AG08395 (cell line): ENCODE data around the gene PLG.
"Not testable (repeated sequence)": the region's sequence is repeated elsewhere in the genome, so short reads cannot be mapped to it uniquely, and the experiment has no call there.

Experiments used
- DNase-seq: peaks from one replicate; pipeline ENCODE4 v3.0.0; 2012; ENCODE audit warnings: mixed read lengths, low spot score

PLG gene

GRCh38 chr6:160704688-160705087, 2.6 kb downstream of the PLG start:
- DNase-seq: not testable (repeated sequence)

DNA sequence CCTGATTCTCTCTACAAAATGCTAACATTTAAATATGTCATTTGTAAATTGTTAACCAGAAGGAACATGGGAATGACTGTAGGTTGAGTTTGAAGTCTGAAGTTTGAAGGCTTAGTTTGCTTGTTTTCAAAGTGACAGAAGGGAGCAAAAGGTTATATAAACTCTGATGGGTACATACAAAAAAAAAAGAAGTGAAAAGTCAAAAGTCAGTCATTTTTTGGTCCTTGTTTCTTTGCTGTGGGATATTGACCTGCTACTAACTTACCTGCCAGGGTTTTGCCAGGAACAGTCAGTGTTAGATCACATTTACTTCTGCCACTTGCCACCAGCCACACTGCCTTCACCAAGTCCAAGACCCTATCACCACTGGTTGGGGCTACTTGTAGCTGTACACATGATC, 6.9 kb downstream of the PLG start:
- DNase-seq: not testable (repeated sequence)

DNA sequence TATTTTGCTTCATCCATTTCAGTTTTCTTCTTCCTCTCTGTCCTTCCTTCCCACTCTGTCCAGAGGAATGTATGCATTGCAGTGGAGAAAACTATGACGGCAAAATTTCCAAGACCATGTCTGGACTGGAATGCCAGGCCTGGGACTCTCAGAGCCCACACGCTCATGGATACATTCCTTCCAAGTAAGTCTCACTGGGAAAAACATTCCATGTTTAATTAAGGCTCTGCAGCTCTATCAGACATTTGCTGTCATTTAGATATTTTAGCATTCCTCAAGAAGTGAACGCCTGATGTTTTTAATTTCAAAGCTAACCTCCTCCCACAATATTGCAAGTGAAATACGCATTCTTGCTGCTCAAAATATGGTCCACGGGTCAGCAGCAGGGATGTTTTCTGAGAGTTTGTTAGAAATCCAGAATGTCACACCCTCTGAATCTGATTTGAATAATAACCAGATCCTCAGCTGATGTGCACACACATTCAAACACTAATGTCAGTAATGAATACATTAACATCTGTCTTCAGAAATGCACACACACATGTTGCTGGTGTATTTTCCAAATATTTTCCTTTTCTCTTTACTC, 12.8 kb downstream of the PLG start:
- DNase-seq: peak; percentile 23

- no peak for DNase-seq
Measured at GRCh38 chr6:160730911-160731310, 28.9 kb downstream of the PLG start.

DNA sequence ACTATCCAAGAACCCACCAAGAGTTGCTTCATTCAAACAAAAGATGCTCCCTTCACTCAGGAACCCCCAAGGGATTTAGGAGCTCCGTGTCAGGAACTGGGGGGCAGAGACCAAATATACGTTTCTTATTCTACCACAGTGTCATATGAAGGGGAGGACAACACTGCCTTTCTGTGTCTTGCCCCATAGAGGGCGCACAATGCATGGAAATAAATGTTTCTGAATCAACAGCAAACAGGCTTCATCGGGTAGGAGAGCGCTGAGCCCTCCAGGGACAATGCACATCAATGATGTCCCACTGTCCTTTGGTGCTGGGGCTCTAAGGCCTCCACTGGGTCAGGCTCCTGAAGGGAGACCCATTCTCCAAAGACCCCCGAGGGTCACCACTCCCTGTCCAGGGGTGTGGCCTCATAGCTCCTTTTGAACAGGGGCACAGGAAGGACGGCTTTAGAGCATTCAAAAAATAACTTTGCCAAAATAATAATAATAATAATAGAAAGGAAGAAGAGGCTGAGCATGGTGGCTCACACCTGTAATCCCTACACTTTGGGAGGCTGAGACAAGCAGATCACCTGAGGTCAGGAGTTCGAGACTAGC, 31.1 kb downstream of the PLG start:
- DNase-seq: peak; percentile 60

DNA sequence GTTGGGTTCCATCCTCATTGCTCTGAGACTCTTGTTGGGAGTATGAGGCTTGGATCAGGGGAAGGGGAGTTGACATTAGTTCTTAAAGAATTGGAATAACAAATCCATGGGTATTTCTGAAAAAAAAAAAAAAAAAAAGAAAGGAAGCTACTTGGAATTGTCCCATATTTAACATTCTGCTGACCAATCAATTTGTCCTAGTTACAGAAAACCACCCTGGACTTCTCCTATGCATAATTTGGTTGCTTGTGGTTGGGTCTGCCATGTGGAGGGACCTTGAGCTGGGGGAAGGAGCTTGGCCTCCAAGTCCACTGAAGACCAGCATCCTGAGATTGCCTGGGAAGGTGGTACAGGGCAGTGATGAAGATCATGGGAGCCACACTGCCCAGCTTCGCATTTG, 32.6 kb downstream of the PLG start:
- no peak for DNase-seq

DNA sequence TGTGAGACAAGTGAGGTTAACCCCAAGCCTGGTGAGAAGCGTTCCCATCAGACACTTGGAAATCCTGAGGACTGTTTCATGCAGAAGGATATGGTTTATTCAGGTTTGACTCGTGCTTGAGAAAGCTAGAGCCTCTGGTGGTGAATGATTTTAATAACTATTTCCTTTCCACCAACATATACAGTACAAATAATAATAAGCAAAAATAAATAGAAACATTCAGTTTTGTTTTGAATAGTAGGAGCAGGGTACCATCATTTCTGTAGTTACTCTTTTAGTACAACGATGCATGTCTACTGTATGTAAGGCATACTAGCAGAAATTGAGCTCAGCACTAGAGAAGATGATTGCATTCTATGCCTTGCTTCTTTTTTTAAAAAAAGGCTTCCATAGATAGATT, 33.5 kb downstream of the PLG start:
- DNase-seq: no peak

GRCh38 chr6:160737934-160738333, 35.9 kb downstream of the PLG start:
- no peak for DNase-seq

GRCh38 chr6:160739955-160740354, 37.9 kb downstream of the PLG start:
- DNase-seq: no peak

- DNase-seq: not testable (repeated sequence)
Measured at GRCh38 chr6:160741012-160741411, 39.0 kb downstream of the PLG start.

- no peak for DNase-seq
Measured at GRCh38 chr6:160742090-160742489, 40.0 kb downstream of the PLG start.

GRCh38 chr6:160750276-160750689, 48.2 kb downstream of the PLG start:
- DNase-seq: no peak

GRCh38 chr6:160753211-160753610, 51.2 kb downstream of the PLG start:
- DNase-seq: not testable (repeated sequence)

- DNase-seq: no peak
Measured at GRCh38 chr6:160755165-160755564, 53.1 kb downstream of the PLG start.

DNA sequence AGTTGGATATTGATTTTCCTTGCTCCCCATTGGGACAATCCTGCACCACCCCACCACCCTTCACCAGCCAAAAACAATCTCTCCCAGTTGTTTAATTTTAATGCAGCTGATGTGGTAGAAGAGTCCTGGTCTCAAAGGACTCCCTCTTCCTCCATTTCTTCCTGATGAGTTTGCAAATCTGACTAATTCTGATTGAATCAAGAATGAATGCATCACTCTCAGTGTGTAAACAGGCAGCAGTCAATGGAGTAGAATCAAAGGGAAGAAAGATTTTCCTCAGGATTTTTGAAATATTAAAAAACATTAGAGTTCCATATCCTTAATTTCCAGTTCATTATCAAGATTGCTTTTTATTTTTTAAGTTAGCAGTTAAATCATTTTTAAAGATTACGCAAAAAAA, 54.0 kb downstream of the PLG start:
- DNase-seq: no peak

DNA sequence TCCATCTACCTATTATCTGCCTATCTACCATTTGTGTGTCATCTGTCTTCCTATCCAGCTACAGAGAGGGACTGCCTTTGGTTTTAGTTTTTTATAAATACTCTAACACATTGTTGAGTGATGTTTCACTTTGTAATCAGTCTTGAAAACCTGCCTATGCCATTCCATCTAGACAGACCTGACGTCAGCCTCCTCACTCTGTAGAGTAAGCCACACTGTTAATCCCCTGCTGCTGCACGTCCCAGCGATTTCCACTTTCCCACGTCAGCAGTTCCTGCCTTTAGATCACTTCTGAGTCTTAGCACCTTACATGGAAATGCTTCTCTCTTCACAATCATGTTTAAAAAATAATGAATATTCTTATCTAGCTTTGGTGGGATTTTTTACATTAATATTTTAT, 54.8 kb downstream of the PLG start:
- no peak for DNase-seq

DNA sequence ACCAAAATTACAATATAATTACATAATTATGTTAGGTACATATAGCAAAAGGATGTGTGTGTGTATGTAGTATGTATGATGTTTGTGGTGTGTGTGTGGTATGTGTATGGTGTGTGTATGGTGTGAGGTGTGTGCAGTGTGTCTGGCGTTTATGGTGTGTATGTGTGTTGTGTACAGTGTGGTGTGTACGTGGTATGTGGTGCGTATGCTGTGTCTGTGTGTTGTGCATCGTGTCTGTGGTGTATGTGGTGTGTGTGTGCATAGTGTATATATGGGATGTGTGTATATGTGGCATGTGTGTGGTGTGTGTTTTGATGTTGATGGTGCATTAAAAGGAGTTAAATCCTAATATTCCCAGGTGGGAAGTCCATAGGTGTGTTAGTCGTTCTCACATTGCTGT, 62.8 kb downstream of the PLG start:
- no peak for DNase-seq

DNA sequence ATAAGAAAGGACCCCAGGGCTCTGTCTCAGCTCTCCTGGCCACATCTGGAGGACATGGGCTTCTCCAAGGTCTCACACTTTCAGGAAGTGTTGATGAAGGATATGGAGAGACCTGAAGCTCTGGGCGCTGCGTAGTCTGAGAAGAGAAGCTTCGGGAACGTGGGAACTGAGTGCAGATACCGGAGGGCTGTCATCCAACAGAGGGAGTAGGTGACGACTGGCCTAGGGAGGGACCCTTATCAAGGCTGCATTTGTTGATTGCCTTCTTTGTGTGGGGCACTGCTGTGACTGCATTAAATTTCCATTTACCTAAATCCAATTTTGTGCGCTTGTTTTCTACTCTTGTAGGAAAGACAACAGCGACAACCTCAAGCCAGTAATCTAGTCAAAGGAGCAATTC, 63.4 kb downstream of the PLG start:
- no peak for DNase-seq

DNA sequence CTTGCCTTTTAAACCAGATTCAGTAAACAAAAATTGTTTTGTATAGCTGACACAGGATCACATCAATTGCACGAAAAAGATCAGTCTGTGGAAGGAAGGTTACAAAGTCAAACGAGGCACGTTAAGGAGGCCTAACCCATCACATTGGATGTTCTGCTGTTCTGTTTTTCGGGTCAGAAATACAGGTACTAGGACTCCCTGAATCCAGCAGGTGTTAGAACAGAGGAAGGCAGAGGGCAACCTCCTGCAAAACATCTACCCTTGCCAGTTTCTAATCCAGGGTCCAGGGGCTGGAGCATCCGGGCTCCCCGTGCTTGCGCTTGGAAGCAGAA, 64.6 kb downstream of the PLG start:
- DNase-seq: no peak

DNA sequence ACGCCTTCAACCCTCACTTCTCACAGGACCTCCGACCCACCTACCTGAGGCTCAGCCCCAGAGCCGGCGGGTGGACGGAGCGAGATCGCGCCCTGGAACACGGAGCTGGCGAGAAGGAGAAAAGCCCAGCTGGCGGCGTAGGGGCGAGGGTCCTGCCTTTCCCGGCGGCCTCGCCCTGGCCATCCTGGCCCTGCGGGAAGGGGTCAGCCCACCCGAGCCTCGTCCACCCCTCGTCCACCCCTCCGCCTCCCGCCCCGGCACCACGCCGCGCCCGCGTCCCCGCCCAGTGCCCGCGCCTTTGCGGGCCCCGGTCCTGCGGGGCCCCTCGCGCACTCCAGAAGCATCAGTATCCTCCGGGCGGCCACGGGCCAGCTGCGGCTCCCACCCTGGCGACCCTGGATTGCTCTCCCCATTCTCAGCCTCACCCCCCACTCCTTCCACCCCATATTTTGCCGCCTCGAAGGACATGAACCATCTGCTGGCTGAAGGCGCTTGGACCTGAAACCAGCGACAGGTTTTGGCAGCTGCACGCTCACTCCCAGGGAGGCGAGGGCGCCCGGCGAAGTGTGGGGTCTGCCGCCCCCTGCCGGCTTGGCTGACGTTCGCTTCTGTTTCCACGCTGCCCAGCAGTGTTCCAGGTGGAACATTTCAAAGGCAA, 65.1 kb downstream of the PLG start:
- DNase-seq: peak; percentile 57

DNA sequence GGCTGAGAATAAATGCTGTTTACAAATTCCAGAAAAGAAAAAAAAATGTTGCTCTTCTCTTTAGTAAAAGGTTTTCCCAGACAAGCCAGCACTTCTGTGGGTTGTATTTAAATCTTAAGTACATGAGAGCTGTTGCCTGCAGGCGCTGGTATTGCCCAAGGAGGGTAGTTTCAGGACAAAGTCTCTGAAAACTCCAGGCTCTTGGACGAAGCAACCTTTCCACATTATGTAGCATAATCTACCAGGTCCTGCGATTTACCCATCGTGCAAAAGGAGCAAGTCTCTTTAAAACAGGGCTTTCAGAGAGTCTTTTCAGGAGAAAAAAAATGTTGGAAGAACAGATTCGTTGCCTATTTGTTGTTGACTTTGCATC, 65.6 kb downstream of the PLG start:
- no peak for DNase-seq

DNA sequence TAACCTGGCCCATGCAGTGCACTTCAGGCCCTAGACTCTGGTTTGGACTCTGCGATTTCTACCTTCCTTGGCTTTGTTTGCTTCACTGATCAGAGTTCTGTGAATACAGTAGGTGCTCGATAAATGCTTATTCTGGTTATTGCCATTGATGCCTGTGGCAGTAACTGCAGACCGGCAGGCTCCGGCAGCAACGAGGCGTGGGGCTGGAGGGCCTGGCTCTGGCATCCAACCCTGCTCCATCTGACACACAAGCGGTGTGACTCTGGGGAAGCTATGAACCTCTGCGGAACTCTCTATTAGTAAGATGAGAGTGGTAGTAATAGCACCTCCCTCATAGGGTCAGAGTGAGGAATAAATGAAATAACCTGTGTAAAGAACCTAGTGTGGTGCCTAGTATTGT, 66.1 kb downstream of the PLG start:
- DNase-seq: no peak

GRCh38 chr6:160774399-160774798, 72.4 kb downstream of the PLG start:
- DNase-seq: no peak
